T47D (cell line): ENCODE data around the gene LOXL1.

ENCODE experiments used
- DNase-seq, 2 experiments: peaks; one replicate each; pipeline versions ENCODE4 v3.0.0 to v3.0.0-alpha.2; 2011 to 2012; ENCODE audit warnings: low read depth in 1 of 2, low spot score in 1 of 2
- JUND ChIP-seq: IDR thresholded peaks from 2 replicates; pipeline ENCODE4 v1.6.1; 2012; ENCODE audit warnings: low read depth
- in situ Hi-C: cut with HindIII; loops from 2 replicates; pipeline ENCODE4 v1.10.0; 2016; ENCODE audit warnings: low sequenced_read_pairs, low pct_unique_long_range_greater_than_20kb

Gene LOXL1

GRCh38 chr15:73905225-73905827 is 20.9 kb upstream of the LOXL1 start:
- in situ Hi-C loops = no loop called here
- no peak for DNase-seq
- TF ChIP-seq JUND = no peak

- DNase-seq = no peak
- in situ Hi-C loops = no loop called here
- no peak for TF ChIP-seq JUND
Measured at GRCh38 chr15:73906346-73907034, 19.8 kb upstream of the LOXL1 start.

GRCh38 chr15:73907035-73907408 is 19.2 kb upstream of the LOXL1 start:
- DNase-seq = no peak
- in situ Hi-C loops = no loop called here
- TF ChIP-seq JUND = no peak

- TF ChIP-seq JUND = no peak
- in situ Hi-C loops = no loop called here
- DNase-seq = peak; percentile 56 to 75
Measured at GRCh38 chr15:73908030-73908821, 18.0 kb upstream of the LOXL1 start.

GRCh38 chr15:73908822-73909122 is 17.5 kb upstream of the LOXL1 start:
- DNase-seq = no peak
- in situ Hi-C loops = no loop called here
- TF ChIP-seq JUND = no peak

GRCh38 chr15:73909651-73910050 is 16.6 kb upstream of the LOXL1 start:
- no peak for TF ChIP-seq JUND
- in situ Hi-C loops = no loop called here
- DNase-seq = no peak

- DNase-seq = no peak
- in situ Hi-C loops = no loop called here
- no peak for TF ChIP-seq JUND
Measured at GRCh38 chr15:73910522-73911303, 15.5 kb upstream of the LOXL1 start.

- in situ Hi-C loops = no loop called here
- TF ChIP-seq JUND = no peak
- DNase-seq = no peak
Measured at GRCh38 chr15:73912030-73912596, 14.1 kb upstream of the LOXL1 start.

GRCh38 chr15:73914145-73914544 is 12.1 kb upstream of the LOXL1 start:
- no peak for DNase-seq
- in situ Hi-C loops = no loop called here
- no peak for TF ChIP-seq JUND

GRCh38 chr15:73915082-73915481 is 11.2 kb upstream of the LOXL1 start:
- DNase-seq = peak in 1 of 2 experiments; percentile 49
- TF ChIP-seq JUND = no peak
- in situ Hi-C loops = no loop called here

GRCh38 chr15:73918784-73919183 is 7.5 kb upstream of the LOXL1 start:
- no peak for DNase-seq
- no peak for TF ChIP-seq JUND
- in situ Hi-C loops = no loop called here

GRCh38 chr15:73919706-73920105 is 6.6 kb upstream of the LOXL1 start:
- DNase-seq = no peak
- no peak for TF ChIP-seq JUND
- in situ Hi-C loops = no loop called here
